Femur (tissue), 1 donor: ENCODE data around the gene SMAD7.

Experiments
- DNase-seq: peaks from one replicate; pipeline ENCODE4 v3.0.0-alpha.2; 2017

The SMAD7 gene

GRCh38 chr18:48943736-48944527, 6.8 kb downstream of the SMAD7 start:
- no peak for DNase-seq

GRCh38 chr18:48943333-48943732, 7.4 kb downstream of the SMAD7 start:
- DNase-seq, result no peak

GRCh38 chr18:48942554-48943261, 8.1 kb downstream of the SMAD7 start:
- DNase-seq, result peak; percentile 39

GRCh38 chr18:48942086-48942485, 8.7 kb downstream of the SMAD7 start:
- no peak for DNase-seq

- no peak for DNase-seq
Measured at GRCh38 chr18:48941672-48942071, 9.1 kb downstream of the SMAD7 start.

GRCh38 chr18:48940854-48941611, 9.7 kb downstream of the SMAD7 start:
- DNase-seq, result peak; percentile 53

GRCh38 chr18:48939205-48940097, 11.3 kb downstream of the SMAD7 start:
- DNase-seq, result peak; percentile 84

GRCh38 chr18:48938827-48939204, 11.9 kb downstream of the SMAD7 start:
- DNase-seq, result peak; percentile 57

- no peak for DNase-seq
Measured at GRCh38 chr18:48937869-48938750, 12.7 kb downstream of the SMAD7 start.

- no peak for DNase-seq
Measured at GRCh38 chr18:48935433-48935774, 15.4 kb downstream of the SMAD7 start.

GRCh38 chr18:48934723-48935432, 15.9 kb downstream of the SMAD7 start:
- peak; percentile 74 for DNase-seq

GRCh38 chr18:48934415-48934722, 16.4 kb downstream of the SMAD7 start:
- DNase-seq, result peak; percentile 62

- DNase-seq, result no peak
Measured at GRCh38 chr18:48933578-48934414, 17.0 kb downstream of the SMAD7 start.

- peak; percentile 62 for DNase-seq
Measured at GRCh38 chr18:48932822-48933510, 17.8 kb downstream of the SMAD7 start.

GRCh38 chr18:48932462-48932818, 18.3 kb downstream of the SMAD7 start:
- DNase-seq, result no peak

- DNase-seq, result no peak
Measured at GRCh38 chr18:48931680-48932461, 18.9 kb downstream of the SMAD7 start.

GRCh38 chr18:48930926-48931325, 19.8 kb downstream of the SMAD7 start:
- no peak for DNase-seq

GRCh38 chr18:48929941-48930713, 20.6 kb downstream of the SMAD7 start:
- peak; percentile 85 for DNase-seq
